GM20000 (cell line): ENCODE data around the gene RBP3.

Experiments used
- DNase-seq: peaks from one replicate; pipeline ENCODE4 v3.0.0; 2012; ENCODE audit warnings: low spot score
- CTCF ChIP-seq: IDR thresholded peaks from 2 replicates; pipeline ENCODE4 v1.5.1; 2012; ENCODE audit warnings: mild to moderate bottlenecking, control low read depth; ENCODE audit errors: extremely low read depth, missing control alignments

RBP3 gene

GRCh38 chr10:47318706-47319105 lies 29.5 kb upstream of the RBP3 start:
- DNase-seq, result no peak
- TF ChIP-seq CTCF, result no peak

- no peak for TF ChIP-seq CTCF
- no peak for DNase-seq
Measured at GRCh38 chr10:47319784-47320183, 28.4 kb upstream of the RBP3 start.

DNA sequence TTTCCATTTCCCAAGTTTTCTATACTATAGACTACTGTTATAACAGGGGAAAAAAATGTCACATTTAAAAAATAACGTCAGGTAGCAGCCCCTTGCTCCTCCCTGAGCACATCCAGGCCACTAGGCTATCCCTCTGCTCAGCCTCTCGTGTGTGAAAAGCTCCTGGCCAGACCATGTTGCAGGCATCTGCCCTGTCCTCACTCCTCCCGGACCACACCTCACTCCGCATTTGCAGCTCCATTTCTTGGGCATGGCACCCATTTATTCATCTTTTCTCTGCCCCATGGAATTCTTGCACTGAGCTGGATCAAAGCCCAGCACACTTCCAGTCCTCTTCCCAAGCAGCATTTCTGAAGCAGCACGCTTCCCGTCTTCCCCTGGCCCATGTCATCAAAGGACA lies 27.4 kb upstream of the RBP3 start:
- no peak for DNase-seq
- TF ChIP-seq CTCF, result no peak

- TF ChIP-seq CTCF, result no peak
- no peak for DNase-seq
Measured at GRCh38 chr10:47321521-47322195, 26.5 kb upstream of the RBP3 start.

- no peak for DNase-seq
- TF ChIP-seq CTCF, result no peak
Measured at GRCh38 chr10:47322300-47323061, 25.7 kb upstream of the RBP3 start, which contains the start of gene GDF2. TSS of gene GDF2 (plus strand) at chr10:47322454. CDS start at chr10:47322669, 215 bp downstream.

DNA sequence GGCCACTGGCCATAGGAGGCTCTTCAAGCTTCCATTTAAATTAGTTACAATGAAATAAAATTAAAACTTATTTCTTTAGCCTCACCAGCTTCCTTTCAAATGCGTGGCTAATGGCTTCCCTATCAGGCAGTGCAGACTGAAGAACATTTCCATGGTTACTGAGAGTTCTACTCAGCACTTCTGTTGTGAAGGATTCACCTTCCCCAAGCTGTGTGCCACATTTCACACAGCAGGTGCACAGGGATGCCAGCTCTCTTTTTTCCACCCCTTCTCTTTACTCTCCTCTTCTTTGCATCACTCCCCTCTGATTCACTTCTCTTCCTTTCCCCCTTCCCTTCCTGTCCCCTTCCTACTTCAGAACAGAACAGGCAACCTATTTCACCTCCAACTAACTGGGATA lies 25.1 kb upstream of the RBP3 start:
- TF ChIP-seq CTCF, result no peak

GRCh38 chr10:47323636-47324296 lies 24.4 kb upstream of the RBP3 start:
- no peak for TF ChIP-seq CTCF
- DNase-seq, result no peak

More for the DNA sequence above, 25.1 kb upstream of the RBP3 start:
- DNase-seq, result no peak
